Glutamatergic neuron (in vitro differentiated cells): ENCODE data around the gene PISD. TPM values are rescaled to one million over a fixed set of nuclear protein-coding genes. Genes with fewer than 3 reads are reported as not detected.

ENCODE experiments used
- DNase-seq: peaks from one replicate; pipeline ENCODE4 v3.0.0; 2022
- H3K27ac Mint-ChIP-seq: one replicate; pipeline ENCODE4 v1.8.0; 2020; ENCODE audit warnings: mild to moderate bottlenecking, mixed read lengths, inconsistent platforms; ENCODE audit not compliant: unreplicated experiment
- H3K27me3 Mint-ChIP-seq: one replicate; pipeline ENCODE4 v1.8.0; 2020; ENCODE audit warnings: mild to moderate bottlenecking, moderate library complexity, mixed read lengths, inconsistent platforms; ENCODE audit not compliant: unreplicated experiment
- H3K36me3 Mint-ChIP-seq: one replicate; pipeline ENCODE4 v1.8.0; 2020; ENCODE audit warnings: mild to moderate bottlenecking, mixed read lengths, inconsistent platforms; ENCODE audit not compliant: unreplicated experiment
- H3K4me1 Mint-ChIP-seq: one replicate; pipeline ENCODE4 v1.8.0; 2020; ENCODE audit warnings: mild to moderate bottlenecking, low read depth, mixed read lengths, inconsistent platforms; ENCODE audit not compliant: unreplicated experiment
- H3K4me3 Mint-ChIP-seq: one replicate; pipeline ENCODE4 v1.8.0; 2020; ENCODE audit warnings: mild to moderate bottlenecking, mixed read lengths, inconsistent platforms; ENCODE audit not compliant: unreplicated experiment
- H3K9me3 Mint-ChIP-seq: one replicate; pipeline ENCODE4 v1.8.0; 2020; ENCODE audit warnings: mild to moderate bottlenecking, moderate library complexity, mixed read lengths, inconsistent platforms; ENCODE audit not compliant: unreplicated experiment
- microRNA-seq: library from miRNA; unstranded; fragments of <30 nt; microRNA quantifications from one replicate; pipeline ENCODE4, GENCODE V29; 2020; ENCODE audit not compliant: unreplicated experiment
- total RNA-seq: library from RNA; stranded (reverse); fragmentation: NEBNext Ultra II Directional; extraction: Animal tissue kit (Norgen Biotek cat#: 25700); gene quantifications from one replicate; pipeline ENCODE4 v1.2.1, GENCODE V29; 2021; ENCODE audit not compliant: unreplicated experiment
- TF ChIP-seq, protein P1 (sequence below): fragments of 200-600 bp; sonication (generic); IDR thresholded peaks from one replicate; pipeline ENCODE4 v1.5.0; 2021; ENCODE audit not compliant: partially characterized antibody, unreplicated experiment

Gene PISD
- total RNA-seq, 1 donor from 2014 or later: 60.9 TPM

DNA sequence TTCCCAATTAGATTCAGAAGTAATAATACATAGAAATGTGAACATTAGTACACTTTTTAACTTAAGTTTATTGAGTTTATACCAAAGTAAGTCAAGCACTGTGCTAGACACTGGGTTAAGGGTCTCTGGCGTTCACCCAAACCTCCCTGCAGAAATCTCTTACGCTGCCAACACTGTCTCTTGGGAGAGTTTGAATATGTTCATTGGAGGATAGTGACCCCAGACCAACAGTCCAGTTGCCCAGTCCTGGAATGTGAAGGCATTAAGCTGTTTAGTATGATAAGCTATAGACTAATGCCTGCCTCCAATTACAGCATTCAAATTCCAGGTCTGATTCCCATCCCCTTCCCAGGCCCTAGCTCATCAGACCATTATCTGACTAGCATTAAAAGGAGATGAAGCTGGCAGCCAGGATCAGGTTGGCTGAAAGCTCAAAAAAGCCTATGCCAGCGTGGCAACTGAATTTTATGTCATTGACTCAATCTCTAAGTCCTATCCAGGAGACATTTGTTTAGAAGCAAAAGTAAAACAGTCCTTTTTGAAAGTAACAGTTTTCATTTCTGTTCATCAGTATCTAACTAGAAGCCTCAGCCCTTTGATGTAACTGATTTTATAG, 87.9 kb downstream of the PISD start:
- Mint-ChIP-seq H3K27me3 (peaks cover 1% of the 10 kb centered on the region), H3K4me1 (peaks cover 7% of the 10 kb centered on the region), H3K36me3 (peaks cover 5% of the 10 kb centered on the region), H3K27ac (no peak overlapping the region), H3K4me3 (no peak overlapping the region), H3K9me3 (no peaks in the 10 kb centered on the region)
- TF ChIP-seq, protein P1, sequence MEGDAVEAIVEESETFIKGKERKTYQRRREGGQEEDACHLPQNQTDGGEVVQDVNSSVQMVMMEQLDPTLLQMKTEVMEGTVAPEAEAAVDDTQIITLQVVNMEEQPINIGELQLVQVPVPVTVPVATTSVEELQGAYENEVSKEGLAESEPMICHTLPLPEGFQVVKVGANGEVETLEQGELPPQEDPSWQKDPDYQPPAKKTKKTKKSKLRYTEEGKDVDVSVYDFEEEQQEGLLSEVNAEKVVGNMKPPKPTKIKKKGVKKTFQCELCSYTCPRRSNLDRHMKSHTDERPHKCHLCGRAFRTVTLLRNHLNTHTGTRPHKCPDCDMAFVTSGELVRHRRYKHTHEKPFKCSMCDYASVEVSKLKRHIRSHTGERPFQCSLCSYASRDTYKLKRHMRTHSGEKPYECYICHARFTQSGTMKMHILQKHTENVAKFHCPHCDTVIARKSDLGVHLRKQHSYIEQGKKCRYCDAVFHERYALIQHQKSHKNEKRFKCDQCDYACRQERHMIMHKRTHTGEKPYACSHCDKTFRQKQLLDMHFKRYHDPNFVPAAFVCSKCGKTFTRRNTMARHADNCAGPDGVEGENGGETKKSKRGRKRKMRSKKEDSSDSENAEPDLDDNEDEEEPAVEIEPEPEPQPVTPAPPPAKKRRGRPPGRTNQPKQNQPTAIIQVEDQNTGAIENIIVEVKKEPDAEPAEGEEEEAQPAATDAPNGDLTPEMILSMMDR: no peak
- no peak for DNase-seq

DNA sequence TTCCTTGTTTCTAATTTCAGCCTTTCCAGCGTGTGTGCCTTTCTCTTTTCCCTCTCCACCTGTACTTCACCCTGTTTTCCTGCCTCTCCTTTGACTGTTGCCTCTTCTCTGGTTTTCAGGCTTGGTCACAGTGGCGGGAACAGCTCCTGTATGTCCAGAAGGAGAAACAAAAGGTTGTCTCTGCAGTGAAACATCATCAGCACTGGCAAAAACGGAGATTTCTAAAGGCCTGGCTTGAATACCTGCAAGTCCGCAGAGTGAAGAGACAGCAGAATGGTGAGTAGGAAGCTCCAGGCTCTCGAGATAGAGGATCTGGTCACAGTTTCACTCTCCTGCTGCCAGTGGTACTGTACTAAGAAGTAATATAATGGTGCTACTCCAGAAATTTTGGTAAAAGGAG, 89.1 kb downstream of the PISD start:
- Mint-ChIP-seq H3K36me3 (peaks cover 5% of the 10 kb centered on the region), H3K4me3 (no peak overlapping the region), H3K4me1 (peaks cover 6% of the 10 kb centered on the region), H3K9me3 (no peaks in the 10 kb centered on the region), H3K27me3 (peaks cover 1% of the 10 kb centered on the region), H3K27ac (no peak overlapping the region)
- TF ChIP-seq, protein P1: no peak
- DNase-seq: no peak

DNA sequence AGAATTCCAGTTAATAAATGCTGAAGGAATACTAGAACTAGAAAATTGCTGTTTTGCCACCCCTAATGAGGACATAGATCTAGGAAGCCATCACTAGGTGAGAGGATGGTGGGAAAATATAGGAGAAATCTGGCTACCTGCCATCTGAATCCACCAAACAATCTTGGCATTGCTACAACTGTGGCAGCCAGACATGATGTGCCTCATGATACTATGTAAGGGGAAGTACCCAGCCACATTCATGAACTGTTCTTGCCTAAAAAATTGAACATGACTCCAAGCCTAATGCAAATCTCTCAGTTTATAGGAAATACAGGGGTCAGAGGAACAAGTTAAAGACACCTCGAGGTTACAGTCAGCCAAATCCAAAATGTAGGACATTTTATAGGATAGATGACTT, 92.9 kb downstream of the PISD start:
- no peaks in the 10 kb centered on the region for H3K27me3 Mint-ChIP-seq
- no peaks in the 10 kb centered on the region for H3K36me3 Mint-ChIP-seq
- no peak for DNase-seq
- TF ChIP-seq, protein P1: no peak
- no peaks in the 10 kb centered on the region for H3K4me1 Mint-ChIP-seq
- no peak overlapping the region for H3K4me3 Mint-ChIP-seq
- H3K9me3 Mint-ChIP-seq: no peaks in the 10 kb centered on the region
- no peak overlapping the region for H3K27ac Mint-ChIP-seq

Small RNAs within 50 kb of the gene (microRNA-seq; reads per million reads assigned to microRNA genes)
- gene MIR7109: 1.7 reads per million, percentile 8 among the genes with 10 or more reads in this experiment

Other genes with a start within 250 kb of the PISD start
- 41.9 TPM for gene EIF4ENIF1, start 172.4 kb downstream of the PISD start, total RNA-seq
- 48.7 TPM for gene SFI1, start 165.7 kb downstream of the PISD start, total RNA-seq
- 104 TPM for gene PRR14L, start 87.9 kb upstream of the PISD start, total RNA-seq
- gene DEPDC5, start 91.8 kb upstream of the PISD start, total RNA-seq: 32.0 TPM